22Rv1 (cell line): ENCODE data around the gene KRTAP9-8.
"Not testable (repeated sequence)": the region's sequence is repeated elsewhere in the genome, so short reads cannot be mapped to it uniquely, and the experiment has no call there.

ENCODE experiments used
- CTCF ChIP-seq: fragments of 450-650 bp; IDR thresholded peaks from 2 replicates; pipeline ENCODE4 v1.5.1; 2017; ENCODE audit warnings: mild to moderate bottlenecking
- ZFX ChIP-seq: fragments of 450-650 bp; IDR thresholded peaks from 2 replicates; pipeline ENCODE4 v1.6.1; 2017; ENCODE audit warnings: antibody characterized with exemption, borderline replicate concordance

GRCh38 chr17:41189837-41190318, 47.9 kb upstream of the KRTAP9-8 start, which contains the start of gene KRTAP9-1:
- TF ChIP-seq ZFX, CTCF: not testable (repeated sequence)
